ENCODE measurements around the gene ZNF385B.

- TF ChIP-seq EZH2phosphoT487 (IDR thresholded peaks at IDR 0.05) (no peak), CTCF (IDR thresholded peaks at IDR 0.05) (no peak), EZH2 (IDR thresholded peaks at IDR 0.05) (no peak)
Observed at GRCh38 chr2:179785902-179786301, 75.5 kb downstream of the ZNF385B start.

Measured in neural progenitor cell (in vitro differentiated cells).